Subcutaneous adipose tissue (tissue), 4 donors: Measurements from ENCODE around the gene CEMIP. TPM values are rescaled to one million over a fixed set of nuclear protein-coding genes. Genes with fewer than 3 reads are reported as not detected.

Source experiments
- CTCF ChIP-seq: fragments of 450-650 bp; IDR thresholded peaks from one replicate; pipeline ENCODE4 v1.5.1; 2016; ENCODE audit warnings: low read depth, mild to moderate bottlenecking, control low read depth, antibody characterized with exemption, moderate library complexity
- total RNA-seq, 4 donors: library from RNA; depleted of rRNA; stranded (reverse); fragments of >200 nt; gene quantifications; one replicate each; pipeline ENCODE4 v1.1.0, GENCODE V29; 2016

The CEMIP gene
- total RNA-seq, 4 donors from 2014 or later: 0.17 TPM; not detected in 3

- TF ChIP-seq CTCF: no peak
Observed at GRCh38 chr15:80837006-80837405, 57.8 kb downstream of the CEMIP start.

GRCh38 chr15:80838012-80838411, 58.8 kb downstream of the CEMIP start:
- no peak for TF ChIP-seq CTCF

- TF ChIP-seq CTCF: no peak
Observed at GRCh38 chr15:80838666-80839065, 59.5 kb downstream of the CEMIP start.

- no peak for TF ChIP-seq CTCF
Observed at GRCh38 chr15:80839764-80840130, 60.6 kb downstream of the CEMIP start.

- no peak for TF ChIP-seq CTCF
Observed at GRCh38 chr15:80840182-80841130, 61.3 kb downstream of the CEMIP start.

GRCh38 chr15:80841541-80841940, 62.4 kb downstream of the CEMIP start:
- TF ChIP-seq CTCF: no peak

GRCh38 chr15:80844011-80844732, 65.0 kb downstream of the CEMIP start:
- no peak for TF ChIP-seq CTCF
